22Rv1 (cell line): ENCODE data around the gene ZNF776.

Source experiments
- CTCF ChIP-seq: fragments of 450-650 bp; IDR thresholded peaks from 2 replicates; pipeline ENCODE4 v1.5.1; 2017; ENCODE audit warnings: mild to moderate bottlenecking
- ZFX ChIP-seq: fragments of 450-650 bp; IDR thresholded peaks from 2 replicates; pipeline ENCODE4 v1.6.1; 2017; ENCODE audit warnings: antibody characterized with exemption, borderline replicate concordance

- no peak for TF ChIP-seq CTCF
- no peak for TF ChIP-seq ZFX
Measured at GRCh38 chr19:57708641-57709361, 37.8 kb upstream of the ZNF776 start, which contains the start of gene ZNF154.
